GM21381 (cell line): ENCODE measurements around the gene PSD4.

Experiments used
- ATAC-seq: cut with Tn5 transposase; IDR thresholded peaks from one replicate; pipeline ENCODE4 v1.9.1; 2021; ENCODE audit warnings: mild to moderate bottlenecking, moderate library complexity; ENCODE audit not compliant: unreplicated experiment

PSD4 gene

DNA sequence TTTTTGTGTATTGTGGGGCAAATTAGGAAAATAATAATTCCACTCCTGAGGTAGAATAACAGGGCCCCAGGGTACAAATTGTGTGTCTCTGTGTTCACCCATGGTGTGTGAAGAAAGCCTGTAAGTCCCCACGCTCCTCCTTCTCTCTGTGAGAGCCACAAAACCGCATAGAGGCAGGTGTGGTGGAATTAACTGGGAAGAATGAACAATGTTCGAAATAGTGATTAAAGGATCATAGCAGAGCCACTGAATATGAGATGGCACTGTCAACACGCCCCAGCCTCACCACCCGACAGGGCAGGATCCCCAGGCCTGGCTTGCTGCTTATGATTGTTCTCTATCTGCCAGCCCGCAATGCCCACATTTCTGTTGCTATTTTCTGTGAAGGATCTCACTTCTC is 32.3 kb upstream of the PSD4 start:
- ATAC-seq: no peak

DNA sequence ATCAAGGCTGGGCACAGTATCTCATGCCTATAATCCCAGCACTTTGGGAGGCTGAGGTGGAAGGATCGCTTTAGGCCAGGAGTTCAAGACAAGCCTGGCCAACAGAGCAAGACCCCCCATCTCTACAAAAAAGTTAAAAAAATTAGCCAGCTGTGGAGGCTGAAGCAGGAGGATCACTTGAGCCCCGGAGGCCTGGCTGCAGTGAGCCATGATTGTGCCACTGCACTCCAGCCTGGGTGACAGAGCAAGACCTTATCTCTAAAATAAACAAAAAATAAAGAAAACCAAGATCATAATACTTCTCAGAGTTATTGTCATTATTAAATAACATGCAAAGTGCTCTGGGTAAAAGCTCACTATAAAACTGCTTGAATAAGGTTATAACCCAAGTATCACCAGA is 31.5 kb upstream of the PSD4 start:
- no peak for ATAC-seq

DNA sequence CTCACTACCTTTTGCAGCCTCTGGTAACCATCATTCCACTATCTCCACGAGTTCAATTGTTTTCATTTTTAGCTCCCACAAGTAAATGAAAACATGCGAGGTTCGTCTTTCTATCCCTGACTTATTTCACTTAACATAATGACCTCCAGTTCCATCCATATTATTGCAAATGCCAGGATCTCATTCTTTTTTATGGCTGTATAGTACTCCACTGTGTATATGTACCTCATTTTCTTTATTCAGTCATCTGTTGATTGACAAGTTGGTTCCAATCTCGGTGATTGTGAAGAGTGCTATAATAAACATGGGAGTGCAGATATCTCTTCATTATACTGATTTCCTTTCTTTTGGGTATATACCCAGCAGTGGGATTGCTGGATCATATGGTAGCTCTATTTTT is 29.5 kb upstream of the PSD4 start:
- no peak for ATAC-seq

DNA sequence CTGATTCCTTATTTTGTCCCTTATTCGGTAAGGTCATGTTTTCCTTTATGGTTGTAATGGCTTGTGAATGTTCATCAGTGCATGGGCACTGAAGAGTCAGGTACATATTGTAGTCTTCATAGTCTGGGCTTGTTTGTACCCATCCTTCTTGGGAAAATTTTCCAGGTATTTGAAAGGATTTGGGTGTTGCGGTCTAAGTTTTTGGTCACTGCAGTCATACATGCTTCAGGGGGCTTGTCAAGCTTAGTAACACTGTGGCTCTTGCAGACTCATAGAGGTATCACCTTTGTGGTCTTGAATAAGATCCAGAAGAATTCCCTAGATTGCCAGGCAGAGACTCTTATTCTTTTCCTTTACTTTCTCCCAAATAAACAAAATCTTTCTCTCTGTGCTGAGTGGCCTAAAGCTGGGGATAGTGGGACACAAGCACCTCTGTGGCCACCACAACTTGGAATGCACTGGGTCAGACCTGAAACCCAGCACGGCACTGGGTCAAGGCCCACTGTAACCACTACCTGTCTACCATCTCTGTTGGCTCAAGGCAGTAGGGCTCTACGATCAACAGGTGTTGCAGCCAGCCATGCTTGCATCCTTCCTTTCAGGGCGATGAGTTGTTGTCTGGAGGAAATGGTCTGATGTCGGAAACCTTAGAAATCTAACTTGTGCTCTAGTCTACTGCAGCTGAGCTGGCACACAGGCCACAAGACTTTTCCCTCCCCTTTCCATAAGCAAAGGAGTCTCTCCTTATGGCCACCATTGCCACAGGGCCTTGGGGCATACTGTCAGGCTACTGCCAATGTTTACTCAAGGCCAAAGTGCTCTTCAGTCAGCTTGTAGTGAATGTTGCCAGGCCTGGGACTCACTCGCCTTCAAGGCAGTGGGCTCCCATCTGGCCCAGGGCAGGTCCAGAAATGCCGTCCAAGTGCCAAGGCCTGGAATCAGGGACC is 24.9 kb upstream of the PSD4 start:
- no peak for ATAC-seq

DNA sequence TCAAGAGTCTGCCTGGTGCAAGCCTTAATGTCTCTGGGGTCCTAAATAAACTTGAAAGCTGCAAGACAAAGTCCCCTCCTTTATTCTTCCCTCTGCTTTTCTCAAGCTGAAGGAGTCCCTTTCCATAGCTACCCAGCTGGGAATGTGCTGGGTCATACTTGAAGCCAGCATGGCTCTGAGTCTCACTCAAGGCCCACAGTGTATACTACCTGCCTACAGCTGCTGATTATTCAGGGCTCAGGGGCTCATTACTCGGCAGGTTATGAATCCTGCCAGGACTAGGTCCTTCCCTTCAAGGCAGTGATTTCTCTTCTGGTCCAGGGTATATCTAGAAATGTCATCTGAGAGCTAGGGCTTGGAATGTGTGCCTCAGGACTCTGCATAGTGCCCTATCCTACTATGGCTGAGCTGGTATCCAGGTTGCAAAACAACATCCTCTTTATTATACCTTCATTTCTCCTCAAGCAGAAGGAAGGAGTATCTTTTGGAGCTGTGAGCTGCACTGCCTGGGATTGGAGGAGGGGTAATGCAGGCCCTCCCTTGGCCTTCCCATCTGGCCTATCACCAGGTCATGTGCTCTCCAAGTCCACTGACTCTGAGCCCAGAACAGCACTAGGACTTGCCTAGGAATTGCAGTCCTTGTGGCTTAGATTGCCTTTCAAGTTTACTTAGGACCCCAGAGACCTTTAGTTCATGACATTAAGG is 24.1 kb upstream of the PSD4 start:
- no peak for ATAC-seq

DNA sequence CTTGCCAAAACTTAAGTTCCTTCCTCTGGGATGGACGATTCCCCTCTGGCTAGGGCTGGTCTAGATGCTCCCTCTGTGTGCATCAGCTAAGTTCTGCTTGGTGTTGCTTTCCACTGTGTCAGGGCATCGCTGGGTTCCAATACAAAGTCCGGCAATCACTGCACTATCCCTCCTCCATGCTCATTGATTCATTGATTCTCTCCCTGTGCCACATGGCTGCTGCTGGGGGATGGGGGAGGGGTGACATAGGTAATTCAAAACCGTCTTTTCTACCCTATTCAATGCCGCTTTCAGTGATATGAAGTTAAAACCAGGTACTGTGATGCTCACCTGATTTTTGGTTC is 23.5 kb upstream of the PSD4 start:
- no peak for ATAC-seq

DNA sequence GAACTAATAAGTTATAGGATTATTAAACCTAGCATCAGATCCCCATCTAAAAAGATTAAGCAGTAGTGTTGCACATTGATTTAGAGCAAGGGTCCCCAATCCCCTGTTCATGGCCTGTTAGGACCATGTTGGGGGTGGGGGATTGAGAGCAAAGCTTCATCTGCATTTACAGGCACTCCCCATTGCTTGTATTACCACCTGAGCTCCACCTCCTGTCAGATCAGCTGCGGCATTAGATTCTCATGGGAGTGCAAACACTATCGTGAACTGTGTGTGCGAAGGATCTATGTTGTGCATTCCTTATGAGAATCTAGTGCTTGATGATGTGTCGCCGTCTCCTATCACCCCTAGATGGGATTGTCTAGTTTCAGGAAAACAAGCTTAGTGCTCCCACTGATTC is 18.4 kb upstream of the PSD4 start:
- no peak for ATAC-seq

DNA sequence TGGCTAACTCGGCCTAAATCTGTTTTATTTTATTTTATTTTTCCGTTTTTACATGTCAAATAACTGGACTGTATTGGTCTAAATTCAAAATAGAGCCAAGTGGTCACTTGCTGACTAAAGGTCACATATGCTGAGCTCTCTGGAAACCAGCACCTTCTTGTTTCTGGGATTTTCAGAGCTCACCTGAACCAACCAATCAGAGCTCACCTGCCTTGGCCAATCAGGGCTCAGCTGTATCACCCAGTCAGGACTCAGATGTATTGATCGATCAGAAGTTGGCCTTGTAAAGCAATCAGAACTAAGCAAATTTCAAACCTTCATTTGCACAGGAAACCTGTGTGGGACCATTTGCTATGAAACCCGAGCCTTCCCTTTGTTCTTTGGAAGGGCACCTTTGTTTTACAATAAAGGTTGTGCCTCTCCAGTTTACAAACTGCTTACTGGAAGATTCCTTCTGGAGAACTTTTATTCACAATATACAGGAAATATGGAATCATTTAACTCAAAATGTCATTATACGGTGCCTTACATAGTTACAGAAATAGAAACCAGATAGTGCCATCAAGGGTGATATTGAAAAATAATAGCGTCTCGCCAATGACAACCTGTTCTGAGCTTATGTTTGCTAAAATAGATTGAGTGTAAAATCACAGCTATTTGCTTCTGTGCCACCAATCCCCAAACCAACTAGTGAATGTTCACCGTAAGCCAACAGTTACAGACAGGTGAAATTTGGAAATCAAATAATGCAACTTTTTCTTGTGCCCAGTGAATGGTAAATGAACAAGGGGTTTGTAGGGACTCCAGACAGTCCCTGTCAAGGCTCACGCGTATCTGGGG is 17.3 kb upstream of the PSD4 start:
- no peak for ATAC-seq

DNA sequence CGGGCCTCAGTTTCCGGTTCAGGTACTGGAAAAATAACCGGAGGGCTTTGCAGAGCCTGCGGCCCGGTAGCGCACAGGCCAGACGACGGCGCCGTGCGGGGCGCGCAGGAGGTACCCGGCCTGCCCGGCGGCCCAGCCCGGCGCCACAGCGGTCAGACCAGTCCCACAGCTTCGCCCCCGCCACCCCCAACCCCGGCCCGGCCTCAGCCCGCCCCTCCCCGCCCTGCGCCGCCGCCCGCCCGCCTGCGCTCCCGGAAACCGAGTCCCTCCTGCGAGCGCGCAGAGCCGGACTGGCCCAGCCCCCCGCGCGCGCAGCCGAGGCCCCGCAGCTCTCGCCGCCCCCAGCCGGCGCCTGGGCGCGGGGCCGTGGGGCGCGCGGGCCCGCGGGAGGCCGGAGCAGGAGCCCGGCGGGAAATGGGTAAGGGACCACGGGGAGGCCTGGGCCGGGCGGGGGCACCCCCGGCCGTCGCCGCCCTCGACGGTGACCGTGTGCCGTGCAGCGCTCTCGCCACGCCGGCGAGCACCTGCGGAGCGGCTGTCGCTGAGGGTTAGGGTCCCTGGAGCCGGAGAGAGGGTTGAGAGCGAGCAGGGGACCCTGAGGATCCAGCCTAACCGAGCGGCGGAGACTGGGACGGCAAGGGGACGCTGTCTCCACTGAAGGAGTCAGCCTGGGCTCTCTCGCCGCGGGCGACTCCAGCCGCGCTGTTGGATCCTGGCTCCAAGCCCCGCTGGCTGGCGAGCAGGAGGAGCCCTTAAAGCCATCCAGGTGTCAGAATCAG is 16.5 kb upstream of the PSD4 start:
- peak; percentile 58 for ATAC-seq

GRCh38 chr2:113157897-113158753 is 15.6 kb upstream of the PSD4 start:
- ATAC-seq: no peak

DNA sequence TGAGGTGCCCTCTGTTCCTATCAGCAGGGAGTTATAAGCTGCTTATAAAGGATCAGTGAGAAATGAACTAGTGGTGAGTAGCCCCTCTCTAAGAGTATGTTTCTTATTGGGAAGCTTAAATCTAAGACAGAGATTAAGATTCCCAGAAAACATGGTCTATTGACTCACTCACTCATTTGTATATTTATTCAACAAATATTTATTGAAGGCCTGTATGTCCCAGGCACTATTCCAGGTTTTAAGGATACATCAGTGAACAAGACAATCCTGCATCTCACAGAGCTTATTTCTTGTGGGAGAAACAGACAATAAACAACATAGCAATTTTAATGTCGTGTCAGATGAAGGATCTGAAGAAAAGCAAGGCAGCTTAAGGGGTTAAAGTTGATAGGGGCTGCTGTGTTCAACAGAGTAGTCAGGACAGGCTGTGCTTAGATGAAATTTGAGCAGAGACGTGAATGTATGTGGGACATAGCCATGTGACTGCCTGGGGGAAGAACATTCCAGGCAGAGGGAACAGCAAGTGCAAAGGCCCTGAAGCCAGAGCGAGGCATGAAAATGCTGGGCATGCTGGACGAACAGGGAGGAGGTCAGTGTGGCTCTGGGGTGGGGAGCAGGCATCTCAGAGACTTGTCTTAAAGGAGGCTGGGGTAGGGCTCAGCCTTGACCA is 14.8 kb upstream of the PSD4 start:
- ATAC-seq: no peak

DNA sequence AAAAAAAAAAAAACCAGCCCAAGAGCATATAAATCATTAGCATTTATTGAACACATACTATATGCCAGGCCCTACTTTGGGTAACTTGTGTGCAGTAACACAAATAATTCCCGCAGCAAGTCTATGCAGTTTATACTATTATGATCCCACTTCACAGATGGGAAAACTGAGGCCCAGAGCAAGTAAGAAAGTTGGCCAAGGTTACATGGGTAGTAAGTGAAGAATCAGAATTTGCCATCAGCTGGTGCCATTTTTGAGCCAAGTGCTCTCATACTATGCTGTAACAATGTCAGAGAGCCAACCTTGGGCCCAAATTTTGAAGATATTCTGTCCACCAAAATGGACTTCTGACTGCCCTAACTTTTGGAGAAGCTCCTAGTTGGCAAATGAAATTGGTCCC is 13.5 kb upstream of the PSD4 start:
- ATAC-seq: no peak

DNA sequence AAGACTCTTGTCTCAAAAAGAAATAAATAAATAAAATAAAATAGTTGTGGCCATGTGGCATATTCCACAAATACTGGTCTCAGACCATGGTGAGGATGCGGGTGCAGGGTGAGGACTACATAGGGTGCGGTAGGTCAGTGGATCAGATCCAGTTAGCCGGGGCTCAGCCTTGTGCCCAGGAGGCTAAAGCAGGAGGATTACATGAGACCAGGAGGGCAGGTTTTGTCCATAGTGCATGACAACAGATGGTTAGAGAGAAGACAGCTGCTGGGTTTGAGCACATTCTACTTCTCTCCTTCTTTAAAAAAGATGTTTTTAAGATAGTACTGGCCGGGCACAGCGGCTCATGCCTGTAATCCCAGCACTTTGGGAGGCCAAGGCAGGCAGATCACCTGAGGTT is 12.8 kb upstream of the PSD4 start:
- no peak for ATAC-seq

GRCh38 chr2:113162173-113162572 is 11.6 kb upstream of the PSD4 start:
- no peak for ATAC-seq

GRCh38 chr2:113162869-113163268 is 10.9 kb upstream of the PSD4 start:
- ATAC-seq: no peak

GRCh38 chr2:113164215-113164929 is 9.4 kb upstream of the PSD4 start:
- ATAC-seq: no peak

DNA sequence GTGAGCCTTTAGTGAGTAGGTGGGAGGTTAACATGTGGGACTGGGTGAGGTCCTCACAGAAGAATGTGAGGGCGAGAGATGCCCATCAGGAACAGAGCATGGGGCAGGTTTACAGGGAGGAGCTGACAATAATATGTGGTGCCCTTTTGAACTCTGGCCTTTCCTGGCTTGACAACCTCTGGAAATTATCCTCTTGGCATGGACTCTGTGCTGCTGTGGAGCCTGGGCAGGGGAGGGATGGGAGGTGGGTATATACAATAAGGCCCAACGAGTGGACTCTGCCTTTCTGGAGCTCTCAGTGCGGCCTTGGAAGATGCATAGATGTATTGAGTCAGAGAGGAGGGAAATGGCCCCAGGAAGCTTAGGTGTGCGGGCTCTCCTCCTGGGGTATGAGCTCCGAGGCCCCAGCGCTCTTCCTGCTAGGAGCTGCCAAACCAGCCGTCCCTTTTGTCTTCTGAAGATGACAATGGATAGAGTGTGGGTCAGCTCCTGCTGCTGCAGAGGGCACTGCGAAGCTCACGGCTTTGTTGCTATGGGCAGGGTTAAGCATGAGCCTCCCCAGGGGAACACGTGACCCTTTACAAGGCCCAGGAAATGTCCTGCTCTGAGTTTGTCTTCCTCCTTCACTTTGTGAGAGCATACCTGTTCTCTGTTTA is 8.7 kb upstream of the PSD4 start:
- no peak for ATAC-seq

- ATAC-seq: no peak
These were observed 7.6 kb upstream of the PSD4 start for GRCh38 chr2:113166187-113166645.
